ENCODE measurements around the gene PAPPA.

- no peak for TF ChIP-seq EZH2 (IDR thresholded peaks at IDR 0.05)
- TF ChIP-seq EZH2phosphoT487 (IDR thresholded peaks at IDR 0.05): no peak
- TF ChIP-seq CTCF (IDR thresholded peaks at IDR 0.05): no peak
Measured at GRCh38 chr9:116332090-116332489, 178.5 kb downstream of the PAPPA start.

Data from neural progenitor cell (in vitro differentiated cells).